Measurements from ENCODE around the gene HLA-DQA1.
"Not testable (repeated sequence)": the region's sequence is repeated elsewhere in the genome, so short reads cannot be mapped to it uniquely, and the experiment has no call there.

The HLA-DQA1 gene

GRCh38 chr6:32621372-32621771, 15.8 kb upstream of the HLA-DQA1 start:
- no peak overlapping the region for H3K27ac ChIP-seq
- TF ChIP-seq CTCF (IDR thresholded peaks at IDR 0.05) = no peak
- H3K4me3 ChIP-seq = no peak overlapping the region
- DNase-seq (ENCODE audit: low spot score) = no peak

GRCh38 chr6:32622545-32623401, 14.4 kb upstream of the HLA-DQA1 start:
- DNase-seq (ENCODE audit: low spot score) = no peak
- no peak overlapping the region for H3K27ac ChIP-seq
- TF ChIP-seq CTCF (IDR thresholded peaks at IDR 0.05) = no peak
- no peak overlapping the region for H3K4me3 ChIP-seq

- no peak overlapping the region for H3K4me3 ChIP-seq
- no peak for DNase-seq (ENCODE audit: low spot score)
- no peak overlapping the region for H3K27ac ChIP-seq
- TF ChIP-seq CTCF (IDR thresholded peaks at IDR 0.05) = no peak
Observed at GRCh38 chr6:32623693-32624092, 13.5 kb upstream of the HLA-DQA1 start.

GRCh38 chr6:32624565-32624964, 12.6 kb upstream of the HLA-DQA1 start:
- TF ChIP-seq CTCF (IDR thresholded peaks at IDR 0.05) = no peak
- Histone ChIP-seq H3K27ac (no peak overlapping the region), H3K4me3 (no peak overlapping the region)
- no peak for DNase-seq (ENCODE audit: low spot score)

- no peak for TF ChIP-seq CTCF (IDR thresholded peaks at IDR 0.05)
- Histone ChIP-seq H3K4me3 (no peak overlapping the region), H3K27ac (no peak overlapping the region)
- no peak for DNase-seq (ENCODE audit: low spot score)
Observed at GRCh38 chr6:32625137-32625536, 12.1 kb upstream of the HLA-DQA1 start.

GRCh38 chr6:32627249-32627648, 10.0 kb upstream of the HLA-DQA1 start:
- DNase-seq (ENCODE audit: low spot score) = no peak
- no peak for TF ChIP-seq CTCF (IDR thresholded peaks at IDR 0.05)
- no peak overlapping the region for H3K27ac ChIP-seq

GRCh38 chr6:32627831-32628230, 9.4 kb upstream of the HLA-DQA1 start:
- TF ChIP-seq CTCF (IDR thresholded peaks at IDR 0.05) = no peak
- peak overlapping the region in 1 of 2 donors; percentile 4 for H3K27ac ChIP-seq
- no peak overlapping the region for H3K4me3 ChIP-seq
- no peak for DNase-seq (ENCODE audit: low spot score)

More at GRCh38 chr6:32627249-32627648, 10.0 kb upstream of the HLA-DQA1 start:
- H3K4me3 ChIP-seq = no peak overlapping the region

GRCh38 chr6:32629793-32630192, 7.4 kb upstream of the HLA-DQA1 start:
- not testable (repeated sequence) for H3K27ac ChIP-seq; H3K4me3 ChIP-seq; DNase-seq (ENCODE audit: low spot score)

All from coronary artery (tissue), 2 donors.